Measurements from ENCODE around the gene CDKN3.
A peak's percentile ranks its signal among the peaks of the same experiment; 100 is the strongest.
"Not testable (repeated sequence)": the region's sequence is repeated elsewhere in the genome, so short reads cannot be mapped to it uniquely, and the experiment has no call there.

CDKN3 gene

DNA sequence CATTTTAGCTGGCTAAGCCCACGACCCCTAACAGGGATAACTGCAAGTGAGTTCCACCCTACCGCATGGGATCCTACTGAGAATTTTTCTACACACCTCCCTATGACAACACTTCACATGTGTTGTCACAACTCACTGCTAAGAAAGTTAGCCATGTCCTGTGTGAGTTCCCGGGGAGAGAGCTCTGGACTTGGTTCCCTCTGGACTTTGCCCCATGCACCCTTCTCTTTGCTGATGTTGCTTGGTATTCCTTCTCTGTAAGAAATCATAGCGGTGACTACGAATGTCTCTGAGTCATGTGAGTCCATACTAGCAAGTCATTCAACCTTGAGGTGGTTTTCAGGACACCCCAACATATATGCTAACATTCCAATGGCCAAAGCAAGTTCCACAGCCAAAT, 9.5 kb upstream of the CDKN3 start:
- Mint-ChIP-seq H3K27me3 (peaks cover 20% of the 10 kb centered on the region), H3K36me3 (ENCODE audit: low read depth) (no peaks in the 10 kb centered on the region), H3K9me3 (no peaks in the 10 kb centered on the region), H3K4me1 (ENCODE audit: low read depth) (no peaks in the 10 kb centered on the region), H3K27ac (no peak overlapping the region), H3K4me3 (no peak overlapping the region)
- no peak for DNase-seq

DNA sequence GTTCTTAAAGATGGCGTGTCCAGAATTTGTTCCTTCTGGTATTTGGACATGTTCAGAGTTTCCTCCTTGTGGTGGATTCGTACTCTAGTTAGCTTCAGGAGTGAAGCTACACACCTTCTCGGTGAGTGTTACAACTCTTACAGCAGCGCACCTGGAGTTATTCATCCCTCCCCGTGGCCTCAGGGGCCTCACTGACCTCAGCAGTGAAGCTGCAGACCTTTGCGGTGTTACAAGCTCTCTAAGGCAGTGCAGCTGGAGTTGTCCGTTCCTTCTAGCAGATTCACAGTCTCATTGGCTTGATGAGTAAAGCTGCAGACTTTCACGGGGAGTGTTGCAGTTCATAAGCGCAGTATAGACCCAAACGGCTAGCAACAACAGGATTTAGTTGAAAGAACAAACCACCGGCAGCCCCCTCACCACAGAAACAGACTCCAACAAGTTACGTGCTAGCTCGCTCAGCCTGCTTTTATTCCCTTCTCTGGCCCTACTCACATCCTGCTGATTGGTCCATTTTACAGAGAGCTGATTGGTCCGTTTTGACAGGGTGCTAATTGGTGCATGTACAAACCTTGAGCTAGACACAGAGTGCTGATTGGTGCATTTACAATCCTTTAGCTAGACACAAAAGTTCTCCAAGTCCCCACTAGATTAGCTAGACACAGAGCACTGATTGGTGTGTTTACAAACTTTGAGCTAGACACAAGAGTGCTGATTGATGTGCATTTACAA, 4.5 kb upstream of the CDKN3 start:
- Mint-ChIP-seq H3K4me1 (ENCODE audit: low read depth) (peaks cover 3% of the 10 kb centered on the region), H3K9me3 (no peaks in the 10 kb centered on the region), H3K36me3 (ENCODE audit: low read depth) (peaks cover 5% of the 10 kb centered on the region), H3K4me3 (no peak overlapping the region), H3K27ac (no peak overlapping the region), H3K27me3 (peaks cover 12% of the 10 kb centered on the region)
- DNase-seq = no peak

DNA sequence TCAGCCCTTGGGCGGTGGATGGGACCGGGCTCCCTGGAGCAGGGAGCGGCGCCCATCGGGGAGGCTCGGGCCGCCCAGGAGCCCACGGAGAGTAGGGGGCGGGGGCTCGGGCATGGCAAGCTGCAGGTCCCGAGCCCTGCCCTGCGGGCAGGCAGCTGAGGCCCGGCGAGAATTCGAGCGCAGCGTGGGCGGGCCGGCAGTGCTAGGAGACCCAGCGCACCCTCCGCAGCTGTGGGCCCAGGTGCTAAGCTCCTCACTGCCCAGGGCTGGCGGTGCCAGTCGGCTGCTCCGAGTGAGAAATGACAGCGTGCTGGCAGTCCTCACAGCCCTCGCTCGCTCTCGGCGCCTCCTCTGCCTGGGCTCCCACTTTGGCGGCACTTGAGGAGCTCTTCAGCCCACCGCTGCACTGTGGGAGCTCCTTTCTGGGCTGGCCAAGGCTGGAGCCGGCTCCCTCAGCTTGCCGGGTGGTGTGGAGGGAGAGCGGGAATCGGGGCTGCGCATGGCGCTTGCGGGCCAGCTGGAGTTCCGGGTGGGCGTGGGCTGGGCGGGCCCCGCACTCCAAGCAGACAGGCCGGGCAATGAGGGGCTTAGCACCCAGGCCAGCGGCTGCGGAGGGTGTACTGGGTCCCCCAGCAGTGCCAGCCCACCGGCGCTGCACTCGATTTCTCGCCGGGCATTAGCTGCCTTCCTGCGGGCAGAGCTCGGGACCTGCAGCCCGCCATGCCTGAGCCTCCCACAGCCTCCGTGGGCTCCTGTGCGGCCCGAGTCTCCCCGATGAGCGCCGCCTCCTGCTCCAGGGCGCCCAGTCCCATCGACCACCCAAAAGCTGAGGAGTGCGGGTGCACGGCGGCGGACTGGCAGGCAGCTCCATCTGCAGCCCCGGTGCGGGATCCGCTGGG, 3.6 kb upstream of the CDKN3 start:
- not testable (repeated sequence) for DNase-seq; H3K9me3 Mint-ChIP-seq; H3K36me3 Mint-ChIP-seq (ENCODE audit: low read depth); H3K27me3 Mint-ChIP-seq; H3K27ac Mint-ChIP-seq; H3K4me3 Mint-ChIP-seq
- peaks cover 12% of the 10 kb centered on the region for H3K4me1 Mint-ChIP-seq (ENCODE audit: low read depth)

DNA sequence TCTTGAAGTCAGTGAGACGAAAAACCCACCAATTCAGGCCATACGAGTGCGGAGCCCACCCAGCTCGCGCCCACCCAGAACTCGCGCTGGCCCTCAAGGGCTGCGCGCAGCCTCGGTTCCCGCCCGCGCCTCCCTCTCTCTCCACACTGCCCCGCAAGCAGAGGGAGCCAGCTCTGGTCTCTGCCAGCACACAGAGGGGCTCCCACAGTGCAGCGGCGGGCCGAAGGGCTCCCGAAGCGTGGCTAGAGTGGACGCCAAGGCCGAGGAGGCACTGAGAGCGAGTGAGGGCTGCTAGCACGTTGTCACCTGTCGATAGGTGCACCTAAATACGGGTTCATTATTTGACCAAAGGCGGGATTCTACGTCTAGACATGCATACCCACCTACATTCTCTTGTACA, 2.2 kb upstream of the CDKN3 start:
- Mint-ChIP-seq H3K9me3 (no peaks in the 10 kb centered on the region), H3K36me3 (ENCODE audit: low read depth) (peaks cover 7% of the 10 kb centered on the region), H3K27ac (no peak overlapping the region), H3K4me3 (no peak overlapping the region), H3K27me3 (no peaks in the 10 kb centered on the region), H3K4me1 (ENCODE audit: low read depth) (peaks cover 22% of the 10 kb centered on the region)
- DNase-seq = no peak

DNA sequence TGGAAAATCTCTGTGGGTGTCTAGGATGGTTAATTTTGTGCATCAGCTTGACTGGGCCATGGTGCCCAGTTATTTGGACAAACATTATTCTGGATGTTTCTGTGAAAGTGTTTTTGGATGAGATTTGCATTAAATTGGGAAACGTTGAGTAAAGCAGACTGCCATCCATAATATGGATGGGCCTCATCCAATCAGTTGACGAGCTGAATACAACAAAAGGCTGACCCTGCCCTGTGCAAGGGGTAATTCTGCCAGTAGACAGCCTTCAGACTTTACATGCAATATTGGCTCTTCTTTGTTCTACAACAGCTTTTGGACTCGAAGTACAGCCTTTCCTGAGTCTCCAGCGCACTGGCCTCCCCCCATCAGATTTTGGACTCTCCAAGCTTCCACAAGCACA, 1.5 kb upstream of the CDKN3 start:
- no peaks in the 10 kb centered on the region for H3K9me3 Mint-ChIP-seq
- no peaks in the 10 kb centered on the region for H3K27me3 Mint-ChIP-seq
- no peak for DNase-seq
- peaks cover 22% of the 10 kb centered on the region for H3K4me1 Mint-ChIP-seq (ENCODE audit: low read depth)
- H3K36me3 Mint-ChIP-seq (ENCODE audit: low read depth) = peaks cover 7% of the 10 kb centered on the region
- no peak overlapping the region for H3K4me3 Mint-ChIP-seq
- H3K27ac Mint-ChIP-seq = no peak overlapping the region

DNA sequence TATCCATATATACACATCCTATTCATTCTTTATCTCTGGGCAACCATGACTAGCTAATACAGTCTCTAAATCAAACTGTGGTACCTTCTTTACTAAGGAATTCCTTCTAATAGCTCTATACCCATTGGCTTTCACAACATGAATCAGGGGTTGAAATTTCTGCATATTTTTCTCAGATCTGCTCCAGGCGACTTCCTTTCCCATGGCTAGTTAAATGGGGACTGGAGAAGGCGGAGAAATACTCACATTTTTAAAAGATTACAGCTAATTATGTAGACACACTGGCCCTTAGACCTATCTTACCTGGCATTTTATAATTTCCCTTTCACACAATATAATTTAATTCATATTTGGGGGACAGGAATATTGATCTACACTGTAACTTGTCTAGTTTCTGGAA, 1.1 kb upstream of the CDKN3 start:
- H3K4me1 Mint-ChIP-seq (ENCODE audit: low read depth) = peaks cover 22% of the 10 kb centered on the region
- no peak for DNase-seq
- no peaks in the 10 kb centered on the region for H3K27me3 Mint-ChIP-seq
- H3K36me3 Mint-ChIP-seq (ENCODE audit: low read depth) = peaks cover 9% of the 10 kb centered on the region
- no peak overlapping the region for H3K4me3 Mint-ChIP-seq
- H3K9me3 Mint-ChIP-seq = no peaks in the 10 kb centered on the region
- H3K27ac Mint-ChIP-seq = no peak overlapping the region

DNA sequence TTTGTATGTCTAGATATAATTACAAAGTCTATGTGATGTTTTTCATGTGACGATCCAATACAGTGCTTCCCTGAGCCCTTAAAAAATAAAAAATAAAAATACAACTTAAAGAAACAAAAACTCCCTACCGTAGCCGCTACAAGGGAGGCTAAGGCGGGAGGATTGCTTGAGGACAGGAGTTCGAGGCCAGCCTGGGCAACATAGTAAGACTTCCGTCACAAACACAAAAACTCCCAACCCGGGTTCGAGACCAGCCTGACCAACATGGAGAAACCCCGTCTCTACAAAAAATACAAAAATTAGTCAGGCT, 669 bp upstream of the CDKN3 start:
- no peaks in the 10 kb centered on the region for H3K27me3 Mint-ChIP-seq
- peaks cover 10% of the 10 kb centered on the region for H3K36me3 Mint-ChIP-seq (ENCODE audit: low read depth)
- peak overlapping the region; percentile 88 for H3K27ac Mint-ChIP-seq

DNA sequence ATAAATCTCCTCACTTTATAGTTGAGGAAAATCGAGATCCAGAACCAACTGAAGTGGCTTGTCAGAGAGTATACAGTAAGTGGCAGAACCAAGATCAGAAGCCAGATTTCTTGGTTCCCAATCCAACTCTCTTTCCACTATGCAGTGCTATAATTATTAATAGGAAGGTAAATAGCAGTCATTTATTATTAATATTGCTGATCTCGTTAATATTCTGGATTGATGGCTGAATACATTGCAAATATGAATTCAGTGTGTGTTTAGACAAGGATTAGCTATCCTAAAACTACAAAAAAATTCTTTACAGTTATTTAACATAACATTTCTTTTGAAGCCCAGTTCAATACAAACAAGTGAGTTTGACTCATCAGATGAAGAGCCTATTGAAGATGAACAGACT, 2.8 kb downstream of the CDKN3 start:
- H3K36me3 Mint-ChIP-seq (ENCODE audit: low read depth) = peaks cover 41% of the 10 kb centered on the region
- H3K27me3 Mint-ChIP-seq = no peaks in the 10 kb centered on the region
- H3K4me3 Mint-ChIP-seq = no peak overlapping the region
- no peaks in the 10 kb centered on the region for H3K9me3 Mint-ChIP-seq
- DNase-seq = no peak
- no peak overlapping the region for H3K27ac Mint-ChIP-seq
- H3K4me1 Mint-ChIP-seq (ENCODE audit: low read depth) = peaks cover 22% of the 10 kb centered on the region

More for the DNA sequence above, 669 bp upstream of the CDKN3 start:
- peaks cover 22% of the 10 kb centered on the region for H3K4me1 Mint-ChIP-seq (ENCODE audit: low read depth)
- H3K4me3 Mint-ChIP-seq = peak overlapping the region; percentile 86
- no peak for DNase-seq
- H3K9me3 Mint-ChIP-seq = no peaks in the 10 kb centered on the region

DNA sequence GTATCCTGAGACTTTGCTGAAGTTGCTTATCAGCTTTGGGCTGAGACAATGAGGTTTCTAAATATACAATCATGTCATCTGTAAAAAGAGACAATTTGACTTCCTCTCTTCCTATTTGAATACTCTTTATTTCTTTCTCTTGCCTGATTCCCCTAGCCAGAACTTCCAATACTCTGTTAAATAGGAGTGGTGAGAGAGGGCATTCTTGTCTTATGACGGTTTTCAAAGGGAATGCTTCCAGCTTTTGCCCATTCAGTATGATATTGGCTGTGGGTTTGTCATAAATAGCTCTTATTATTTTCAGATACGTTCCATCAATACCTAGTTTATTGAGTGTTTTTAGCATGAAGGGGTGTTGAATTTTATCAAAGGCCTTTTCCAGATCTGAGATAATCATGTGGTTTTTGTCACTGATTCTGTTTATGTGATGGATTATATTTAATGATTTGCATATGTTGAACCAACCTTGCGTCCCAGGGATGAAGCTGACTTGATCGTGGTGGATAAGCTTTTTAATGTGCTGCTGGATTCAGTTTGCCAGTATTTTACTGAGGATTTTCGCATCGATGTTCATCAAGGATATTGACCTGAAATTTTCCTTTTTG, 6.7 kb downstream of the CDKN3 start:
- H3K27ac Mint-ChIP-seq; H3K9me3 Mint-ChIP-seq; H3K27me3 Mint-ChIP-seq; H3K4me1 Mint-ChIP-seq (ENCODE audit: low read depth); DNase-seq; H3K4me3 Mint-ChIP-seq: not testable (repeated sequence)
- peaks cover 68% of the 10 kb centered on the region for H3K36me3 Mint-ChIP-seq (ENCODE audit: low read depth)

DNA sequence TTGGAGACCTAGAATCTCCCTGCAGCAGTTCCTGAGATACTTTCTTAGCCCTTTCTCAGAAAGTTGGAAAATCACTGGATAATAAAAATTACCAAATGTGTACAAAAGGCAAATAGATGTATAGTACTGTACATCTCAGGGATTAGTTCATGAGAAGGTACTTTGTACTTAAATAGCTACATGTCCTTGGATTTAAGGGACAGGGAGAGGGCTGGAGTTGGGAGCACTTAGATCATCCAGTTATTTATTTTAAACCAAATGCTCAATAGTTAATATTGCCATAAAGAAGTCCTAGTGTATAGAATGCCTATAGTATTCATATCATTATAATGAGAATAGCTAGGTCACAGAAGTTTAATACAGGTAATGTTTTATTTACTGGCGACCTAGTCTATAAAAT, 13.4 kb downstream of the CDKN3 start:
- Mint-ChIP-seq H3K36me3 (ENCODE audit: low read depth) (peaks cover 74% of the 10 kb centered on the region), H3K27me3 (no peaks in the 10 kb centered on the region), H3K27ac (no peak overlapping the region), H3K9me3 (no peaks in the 10 kb centered on the region), H3K4me3 (no peak overlapping the region), H3K4me1 (ENCODE audit: low read depth) (no peaks in the 10 kb centered on the region)
- DNase-seq = no peak

DNA sequence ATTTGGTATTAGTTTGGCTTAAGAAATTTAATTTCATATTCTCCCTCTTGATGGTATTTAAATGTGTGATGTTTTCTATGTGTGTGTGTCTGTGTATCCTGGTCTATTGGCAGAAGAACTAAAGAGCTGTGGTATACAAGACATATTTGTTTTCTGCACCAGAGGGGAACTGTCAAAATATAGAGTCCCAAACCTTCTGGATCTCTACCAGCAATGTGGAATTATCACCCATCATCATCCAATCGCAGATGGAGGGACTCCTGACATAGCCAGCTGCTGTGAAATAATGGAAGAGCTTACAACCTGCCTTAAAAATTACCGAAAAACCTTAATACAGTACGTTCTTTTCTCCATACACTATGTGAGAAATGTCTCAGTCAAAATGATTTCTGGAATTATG, 14.6 kb downstream of the CDKN3 start:
- H3K27me3 Mint-ChIP-seq = no peaks in the 10 kb centered on the region
- H3K27ac Mint-ChIP-seq = no peak overlapping the region
- DNase-seq = no peak
- no peaks in the 10 kb centered on the region for H3K4me1 Mint-ChIP-seq (ENCODE audit: low read depth)
- no peak overlapping the region for H3K4me3 Mint-ChIP-seq
- H3K36me3 Mint-ChIP-seq (ENCODE audit: low read depth) = peaks cover 65% of the 10 kb centered on the region
- H3K9me3 Mint-ChIP-seq = no peaks in the 10 kb centered on the region

DNA sequence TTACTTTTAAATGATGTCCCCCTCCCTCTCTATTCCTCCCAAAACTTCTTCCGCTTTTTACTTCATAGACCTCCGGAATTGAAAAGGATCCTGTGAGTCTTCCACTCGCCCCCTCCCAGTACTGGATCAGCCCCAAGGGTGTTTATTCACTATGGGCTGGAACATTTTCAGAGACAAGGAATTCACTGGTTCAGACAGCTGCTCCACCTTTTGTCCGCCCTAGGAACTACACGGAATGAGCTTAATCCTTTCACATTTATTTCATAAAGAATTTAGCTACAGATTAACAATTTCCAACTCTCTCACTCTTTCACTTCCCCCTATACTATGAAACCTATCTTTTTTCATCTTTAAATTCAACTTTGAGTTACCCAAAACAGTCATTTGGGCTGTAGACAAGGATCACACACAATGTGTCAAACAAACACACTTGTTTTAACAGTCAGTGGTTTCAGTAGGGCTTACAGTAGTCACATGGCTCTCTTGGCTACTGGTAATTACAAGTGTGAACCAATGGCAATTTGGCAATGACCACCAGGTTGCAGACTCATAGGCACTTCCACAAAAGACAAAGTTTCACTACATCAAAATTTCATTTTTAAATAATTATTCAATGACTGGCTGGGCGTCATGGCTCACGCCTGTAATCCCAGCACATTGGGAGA, 23.8 kb downstream of the CDKN3 start:
- peak overlapping the region; percentile 56 for H3K27ac Mint-ChIP-seq

DNA sequence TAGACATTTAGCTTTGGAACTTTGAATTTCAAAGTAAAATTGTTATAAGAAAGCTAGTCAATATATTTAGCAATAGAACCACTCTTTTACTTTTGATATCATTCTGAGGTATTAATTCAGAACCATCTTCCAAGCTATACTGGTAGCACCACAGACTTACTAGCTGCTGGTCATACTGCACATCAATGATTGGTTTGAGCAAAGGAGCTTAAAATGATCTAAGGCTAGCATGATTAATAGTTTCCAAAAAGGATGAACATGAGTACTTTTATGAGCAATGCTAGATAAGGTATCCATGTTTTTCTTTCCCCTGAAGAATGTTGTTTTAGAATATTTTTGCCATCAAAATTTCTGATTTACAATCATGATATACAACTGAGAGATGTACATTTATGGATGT, 27.2 kb downstream of the CDKN3 start:
- no peaks in the 10 kb centered on the region for H3K27me3 Mint-ChIP-seq
- no peaks in the 10 kb centered on the region for H3K9me3 Mint-ChIP-seq
- no peak overlapping the region for H3K4me3 Mint-ChIP-seq
- H3K27ac Mint-ChIP-seq = peak overlapping the region; percentile 6
- peaks cover 82% of the 10 kb centered on the region for H3K36me3 Mint-ChIP-seq (ENCODE audit: low read depth)
- peaks cover 47% of the 10 kb centered on the region for H3K4me1 Mint-ChIP-seq (ENCODE audit: low read depth)
- no peak for DNase-seq

More for the DNA sequence above, 23.8 kb downstream of the CDKN3 start:
- H3K36me3 Mint-ChIP-seq (ENCODE audit: low read depth) = peaks cover 62% of the 10 kb centered on the region
- H3K4me3 Mint-ChIP-seq = no peak overlapping the region
- no peak for DNase-seq
- H3K9me3 Mint-ChIP-seq = no peaks in the 10 kb centered on the region
- peaks cover 28% of the 10 kb centered on the region for H3K4me1 Mint-ChIP-seq (ENCODE audit: low read depth)
- no peaks in the 10 kb centered on the region for H3K27me3 Mint-ChIP-seq

DNA sequence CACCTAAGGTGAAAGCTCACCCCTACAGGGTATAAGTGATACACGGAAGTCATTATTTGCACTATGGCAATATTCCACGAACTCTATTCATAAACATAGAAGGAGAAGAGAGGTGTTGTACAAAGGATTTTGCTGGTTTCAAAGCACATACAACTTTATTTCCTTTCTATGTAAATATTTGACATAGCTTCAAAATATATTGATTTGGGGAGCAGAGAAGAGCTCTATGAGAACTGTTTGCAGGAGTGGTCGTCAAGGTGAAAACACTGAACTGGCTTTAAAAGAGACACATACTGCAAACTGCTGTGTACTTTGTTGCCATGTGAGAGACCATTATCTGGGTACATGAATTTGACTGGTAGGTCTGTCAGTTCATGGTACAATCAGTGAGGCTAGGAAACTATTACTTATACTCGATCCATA, 27.7 kb downstream of the CDKN3 start:
- Mint-ChIP-seq H3K27ac (peak overlapping the region; percentile 6), H3K9me3 (no peaks in the 10 kb centered on the region), H3K27me3 (no peaks in the 10 kb centered on the region), H3K4me1 (ENCODE audit: low read depth) (peaks cover 52% of the 10 kb centered on the region), H3K4me3 (no peak overlapping the region), H3K36me3 (ENCODE audit: low read depth) (peaks cover 86% of the 10 kb centered on the region)
- no peak for DNase-seq
